ENCODE measurements around the gene ASXL3.
A peak's percentile ranks its signal among the peaks of the same experiment; 100 is the strongest.

ASXL3 gene

DNA sequence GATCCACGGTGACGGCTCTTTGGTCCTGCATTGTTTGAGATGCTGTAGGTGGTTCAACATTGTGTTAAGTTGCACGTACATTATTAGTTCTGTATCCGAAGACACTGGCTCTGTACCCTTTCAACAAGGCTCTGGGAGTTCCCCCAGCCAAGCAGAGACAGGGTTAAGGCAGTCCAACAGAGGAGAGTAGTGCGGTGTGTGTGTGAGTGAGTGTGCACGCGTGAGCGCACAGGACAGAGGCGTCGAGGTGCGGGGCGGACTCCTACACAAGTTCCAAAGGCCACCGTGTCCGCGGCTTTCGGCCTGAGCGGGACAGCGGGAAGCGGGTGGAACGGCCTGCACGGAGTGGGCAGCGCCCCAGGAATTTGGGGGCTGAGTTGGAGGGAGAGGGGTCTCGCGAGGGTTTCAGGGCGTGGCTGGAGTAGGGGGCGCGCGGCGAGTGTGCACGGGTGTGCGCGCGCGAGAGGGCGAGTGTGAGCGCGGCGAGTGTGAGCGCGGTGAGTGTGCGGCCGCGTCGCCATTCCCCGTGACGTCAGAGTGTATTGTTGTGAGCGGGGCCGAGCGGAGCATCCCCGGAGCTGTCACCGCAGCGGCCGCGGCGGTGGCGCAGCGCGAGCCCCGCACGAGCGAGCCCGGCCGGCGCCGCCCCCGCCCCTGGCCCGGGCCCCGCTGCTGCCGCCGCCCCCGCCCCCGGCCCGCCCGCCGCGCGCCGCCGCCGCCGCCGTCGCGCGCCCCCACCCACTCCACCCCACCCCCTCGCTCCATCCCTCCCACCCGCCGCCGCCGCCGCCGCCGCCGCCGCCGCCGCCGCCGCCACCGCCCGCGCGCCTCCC is at the start of gene ASXL3:
Gene ASXL3, plus strand, starts transcription at position 535 of the 833 bp plus-strand sequence. CDS start 413 bp downstream, outside the sequence.
- DNase-seq: peak; percentile 69

DNA sequence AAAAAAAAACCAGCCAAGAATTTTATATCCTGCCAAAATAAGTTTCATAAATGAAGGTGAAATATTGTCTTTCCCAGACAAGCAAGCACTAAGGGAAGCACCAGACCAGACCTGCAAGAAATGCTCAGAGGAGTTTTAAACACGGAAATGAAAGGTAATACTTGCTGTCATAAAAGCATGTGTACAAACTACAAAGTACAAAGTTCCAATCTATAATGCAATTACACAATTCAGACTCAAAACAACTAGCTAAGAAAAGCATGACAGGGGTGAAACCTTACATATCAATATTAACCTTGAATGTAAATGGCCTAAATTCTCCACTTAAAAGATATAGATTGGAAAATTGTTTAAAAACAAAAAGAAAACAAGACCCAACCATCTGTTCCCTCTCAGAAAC is 45.0 kb upstream of the ASXL3 start:
- DNase-seq: no peak

- DNase-seq: no peak
These were observed 41.1 kb upstream of the ASXL3 start for GRCh38 chr18:33536904-33537303.

DNA sequence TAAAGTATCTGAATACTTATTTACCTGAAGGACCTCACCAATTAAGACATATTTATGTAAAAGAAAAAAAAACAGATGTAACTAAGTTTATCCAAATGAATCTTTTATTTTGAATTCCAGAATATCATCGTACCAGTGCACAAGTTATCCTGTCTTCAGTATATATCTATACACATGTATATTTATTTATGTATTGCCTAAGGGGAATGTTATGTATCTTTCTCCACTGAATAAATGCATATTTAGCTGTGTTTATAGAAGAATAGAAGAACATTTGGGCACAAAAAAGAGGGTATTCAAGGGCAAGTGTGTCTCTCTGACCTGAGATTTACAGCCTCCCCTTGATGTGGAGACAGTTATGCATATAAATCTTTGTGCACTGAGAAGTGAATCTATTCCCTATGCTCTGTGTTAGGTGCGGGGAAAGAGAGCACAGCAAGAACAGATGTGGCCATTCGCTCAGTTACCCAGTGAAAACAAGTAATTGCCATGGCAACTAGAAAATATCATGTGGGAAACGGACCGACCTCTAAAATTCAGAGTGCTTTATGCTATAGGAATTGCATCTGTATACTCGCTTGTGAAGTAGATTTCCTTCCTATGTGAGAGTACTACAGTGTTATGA is 39.5 kb upstream of the ASXL3 start:
- no peak for DNase-seq

DNA sequence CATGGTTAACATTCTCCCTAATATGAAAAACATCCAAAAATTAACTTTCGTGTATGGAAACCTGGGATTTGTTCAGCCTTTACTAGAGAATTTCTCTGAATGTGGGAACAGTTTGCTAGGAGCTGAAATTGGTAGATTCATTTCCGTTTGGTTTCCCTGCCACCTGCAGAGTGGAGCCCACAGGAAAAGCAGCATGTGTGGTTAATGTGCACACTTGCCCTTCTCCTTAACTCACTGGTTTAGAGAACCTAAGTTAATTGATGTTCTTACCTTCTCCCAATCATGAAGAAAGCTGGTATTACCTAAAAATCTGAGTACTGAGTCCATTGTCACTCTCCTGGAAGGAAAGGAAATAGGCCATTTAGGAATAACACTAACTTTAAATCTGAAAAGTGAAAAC is 37.6 kb upstream of the ASXL3 start:
- no peak for DNase-seq

DNA sequence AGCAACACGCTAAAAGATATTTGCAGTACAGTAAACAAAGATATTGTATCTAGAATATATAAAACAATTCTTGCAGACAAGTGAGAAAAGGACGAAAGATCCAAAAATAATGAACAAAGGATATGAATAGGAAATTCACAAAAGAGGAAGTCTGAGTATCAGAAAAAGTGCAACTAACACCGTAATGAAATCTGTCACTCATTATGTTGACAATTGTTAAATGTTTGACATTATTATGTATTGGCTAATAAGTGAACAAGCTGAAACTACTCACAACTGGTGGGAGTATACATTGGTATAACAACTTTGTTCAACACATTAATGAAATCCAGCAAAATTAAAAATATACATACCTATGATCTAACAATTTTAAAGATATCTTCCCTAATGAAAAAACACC is 36.7 kb upstream of the ASXL3 start:
- DNase-seq: no peak

DNA sequence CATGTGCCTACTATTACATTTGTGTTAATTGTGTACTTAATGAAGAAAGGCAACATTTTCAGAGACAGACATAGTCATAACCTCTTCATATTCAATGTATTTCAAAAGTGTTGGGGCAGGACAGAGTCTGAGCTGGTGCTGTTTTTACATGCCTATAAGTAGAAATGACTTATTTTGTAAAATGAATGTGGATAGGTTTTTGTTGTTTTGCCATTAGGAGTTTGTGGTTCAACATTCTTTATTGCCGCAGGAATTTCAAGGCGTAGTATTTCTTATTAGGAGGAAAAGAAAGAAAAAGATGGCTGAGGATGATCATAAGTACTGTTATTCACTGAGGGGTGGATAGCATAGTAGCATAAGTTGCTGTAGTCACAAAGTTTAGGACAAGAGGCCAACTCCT is 21.2 kb upstream of the ASXL3 start:
- no peak for DNase-seq

GRCh38 chr18:33557706-33558105 is 20.3 kb upstream of the ASXL3 start:
- no peak for DNase-seq

DNA sequence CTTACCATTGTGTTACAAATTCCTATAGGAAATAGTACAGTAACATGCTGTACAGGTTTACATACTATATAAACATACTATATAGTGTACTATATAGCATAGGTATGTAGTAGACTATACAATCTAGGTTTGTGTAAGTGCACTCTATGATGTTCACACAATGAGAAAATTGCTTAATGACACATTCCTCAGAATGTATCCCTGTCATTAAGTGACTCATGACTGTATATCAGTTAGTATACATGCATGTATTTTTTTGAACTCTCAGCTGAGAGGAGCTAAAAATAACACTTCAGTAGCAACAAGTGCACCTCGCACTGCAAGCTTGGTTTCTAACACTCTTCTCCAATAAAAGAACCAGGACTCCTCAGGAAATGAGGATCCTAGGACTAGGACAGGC is 19.5 kb upstream of the ASXL3 start:
- DNase-seq: no peak

GRCh38 chr18:33560686-33561370 is 17.2 kb upstream of the ASXL3 start:
- peak; percentile 90 for DNase-seq

DNA sequence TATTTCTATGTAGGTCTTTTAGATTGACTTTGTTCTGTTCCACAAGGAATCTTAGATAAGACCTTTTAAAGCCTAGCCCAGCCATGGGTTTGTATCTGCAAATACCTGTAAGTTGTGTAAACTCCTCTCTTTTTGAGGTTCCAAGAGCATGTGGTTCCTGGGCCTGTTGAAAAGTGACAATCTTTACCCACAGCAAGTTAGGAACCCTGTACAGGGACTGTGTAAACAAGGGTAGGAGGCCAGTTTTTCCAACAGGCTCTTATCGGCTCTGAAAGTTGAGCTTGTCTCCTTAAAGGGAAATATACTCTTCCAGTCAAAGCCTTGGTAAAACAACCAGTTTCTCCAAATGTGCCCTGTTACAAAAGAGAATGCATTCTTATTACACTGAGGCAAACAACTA is 15.3 kb upstream of the ASXL3 start:
- no peak for DNase-seq

GRCh38 chr18:33567705-33568104 is 10.3 kb upstream of the ASXL3 start:
- DNase-seq: no peak

GRCh38 chr18:33571998-33572787 is 5.8 kb upstream of the ASXL3 start:
- no peak for DNase-seq

DNA sequence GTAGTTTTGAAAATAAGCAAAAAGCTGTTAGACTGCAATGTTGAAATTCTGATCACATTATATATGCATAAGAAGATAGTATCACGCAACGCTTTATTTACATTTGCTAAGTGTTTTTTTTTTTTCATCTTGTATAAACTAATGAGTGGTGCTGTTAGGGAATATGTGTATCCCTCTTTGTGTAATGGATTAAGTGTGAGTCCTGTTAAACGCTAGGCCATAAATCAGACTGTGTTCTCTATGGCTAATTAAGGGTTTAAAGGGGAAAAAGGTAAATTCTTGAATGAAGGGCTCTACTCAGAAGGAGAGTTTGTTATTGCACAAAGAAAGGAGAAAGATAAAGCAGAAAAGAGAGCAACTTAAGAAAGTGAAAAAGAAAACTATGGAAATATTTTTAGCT is 4.8 kb upstream of the ASXL3 start:
- peak; percentile 54 for DNase-seq

DNA sequence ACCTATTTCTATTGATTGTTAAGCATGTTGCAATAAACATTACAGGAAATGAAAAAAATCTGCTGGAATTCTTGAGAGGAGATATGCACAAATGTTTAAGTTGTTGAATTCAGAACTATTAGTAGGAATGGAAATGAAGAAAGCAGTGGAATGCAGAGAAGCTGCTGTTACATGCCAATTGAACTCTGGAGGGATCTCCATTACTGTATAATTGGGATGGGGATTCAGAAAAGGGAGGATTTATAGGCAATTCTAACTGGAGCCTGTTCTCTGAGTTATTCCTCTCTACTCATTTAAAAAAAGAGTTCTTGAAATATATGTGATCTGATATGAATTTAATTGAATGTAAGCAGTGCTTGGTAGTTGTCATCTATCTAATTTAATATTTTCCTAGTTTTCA is 2.6 kb upstream of the ASXL3 start:
- DNase-seq: no peak

DNA sequence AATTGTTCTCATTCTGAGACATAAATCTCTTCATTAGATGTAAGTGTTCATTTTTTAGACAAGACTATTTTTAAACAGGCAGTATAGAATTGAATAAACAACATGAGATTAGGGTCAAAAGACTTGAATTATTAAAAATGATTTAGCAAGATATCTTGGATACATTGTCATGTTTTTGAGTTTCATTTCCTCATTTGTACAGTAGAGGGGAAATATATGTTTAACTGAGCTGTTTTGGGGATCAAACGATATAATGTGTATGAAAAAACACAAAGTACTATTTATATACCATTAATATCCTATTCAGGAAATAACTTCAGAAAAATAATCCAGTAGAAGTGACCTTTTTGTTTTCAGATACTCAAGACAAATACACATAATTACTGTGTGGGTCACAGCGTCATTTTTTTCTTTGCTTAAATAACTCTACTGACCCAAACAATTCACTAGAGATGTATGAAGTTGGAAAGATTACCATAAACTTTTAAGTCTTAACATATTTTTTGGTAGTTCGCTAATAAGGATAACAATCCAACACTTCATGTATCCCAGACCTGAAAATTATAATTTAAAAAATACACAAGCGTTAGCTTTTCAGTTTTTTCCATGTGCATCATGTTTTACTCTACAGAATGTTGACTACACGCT is 896 bp upstream of the ASXL3 start:
- no peak for DNase-seq

- peak; percentile 51 for DNase-seq
These were observed 714 bp downstream of the ASXL3 start for GRCh38 chr18:33578518-33579348.

DNA sequence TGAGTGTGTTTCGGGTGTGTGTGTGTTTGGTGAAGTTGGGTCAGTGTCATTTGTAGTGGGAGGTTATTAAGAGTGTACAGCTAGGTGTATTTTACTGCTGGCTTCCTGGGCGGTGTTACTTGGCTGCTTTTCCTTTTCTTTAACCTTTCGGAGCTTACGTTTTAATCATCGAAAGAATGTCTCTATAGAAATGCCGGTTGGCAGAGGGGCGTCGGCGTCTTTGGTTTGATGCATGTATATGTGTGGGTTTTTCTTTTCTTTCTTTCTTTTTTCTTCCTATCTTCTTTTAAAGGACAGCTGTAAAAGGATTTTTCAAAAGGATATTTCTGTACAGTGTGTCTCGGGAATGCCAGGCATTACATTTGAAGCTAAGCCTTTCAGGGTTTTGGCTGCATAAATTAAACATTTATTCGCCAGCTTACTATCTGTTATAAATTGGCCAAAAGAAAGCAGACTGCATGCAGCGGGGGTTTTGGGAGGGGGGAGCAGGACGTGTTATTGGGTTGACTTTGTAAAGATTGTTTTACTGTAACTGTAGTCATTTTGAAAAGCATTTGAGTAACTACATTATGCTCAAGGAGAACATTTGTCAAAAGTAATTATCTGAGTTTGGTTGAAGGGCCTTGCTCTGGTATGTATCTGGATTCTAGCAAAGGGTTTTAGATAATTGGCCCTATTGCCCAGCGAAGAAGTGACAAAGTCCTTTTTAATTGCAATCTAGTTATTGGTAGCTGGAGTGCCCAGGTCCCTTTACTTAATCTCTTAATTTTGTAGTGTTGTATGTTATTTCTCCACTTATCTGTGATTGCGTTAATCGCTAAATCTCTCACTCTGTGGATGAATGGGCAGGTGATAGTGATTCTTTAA is 1.6 kb downstream of the ASXL3 start:
- peak; percentile 51 for DNase-seq

- DNase-seq: no peak
These were observed 2.5 kb downstream of the ASXL3 start for GRCh38 chr18:33580546-33580945.

DNA sequence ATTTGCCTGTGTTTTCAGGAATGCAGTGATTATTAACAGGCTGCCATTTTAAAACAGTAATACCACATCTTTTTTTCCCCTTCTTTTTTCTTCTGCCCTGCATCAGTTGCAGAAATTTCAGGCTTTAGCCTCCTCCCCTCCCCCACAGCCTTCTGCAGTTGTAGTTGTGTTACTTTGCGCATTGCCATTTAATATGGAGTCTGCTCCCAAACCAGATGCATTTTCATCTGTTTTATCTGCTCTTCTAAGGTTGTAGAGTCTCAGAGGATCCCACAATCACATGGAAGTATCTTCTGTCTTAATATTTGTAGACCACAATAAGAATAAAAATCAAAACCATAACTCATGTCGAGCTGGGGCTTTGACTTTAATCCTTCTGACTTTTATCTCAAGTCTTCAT is 3.8 kb downstream of the ASXL3 start:
- peak; percentile 20 for DNase-seq

DNA sequence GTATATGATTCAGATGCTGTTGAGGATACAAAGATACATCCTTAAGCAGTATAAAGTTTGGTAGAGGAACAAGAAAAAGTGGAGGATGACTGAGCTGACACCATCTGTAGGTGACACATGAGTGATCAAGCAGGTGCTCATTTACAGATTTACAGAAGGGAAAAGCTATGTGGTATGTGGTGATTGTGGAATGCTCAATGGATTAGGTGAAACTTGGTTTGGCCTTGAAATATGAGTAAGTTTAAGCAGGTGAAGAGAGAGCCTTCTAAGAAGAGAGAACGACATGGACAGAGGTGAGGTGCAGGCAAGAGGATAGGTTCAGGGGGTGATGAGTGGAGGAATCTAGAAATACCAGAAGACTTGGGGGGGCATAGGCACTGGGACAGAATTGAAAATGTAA is 5.9 kb downstream of the ASXL3 start:
- DNase-seq: peak; percentile 0

All from NCI-H82 (cell line).